HepG2 (cell line): ENCODE data around the gene SYCE3. TPM values are rescaled to one million over a fixed set of nuclear protein-coding genes. Genes with fewer than 3 reads are reported as not detected.

ENCODE experiments used
- ATAC-seq: fragments of 200-7000 bp; cut with Tn5 transposase; 3 replicates; pipeline ENCODE4 v1.9.1; 2020; ENCODE audit warnings: mild to moderate bottlenecking, moderate library complexity
- BruUV-seq: library from RNA; stranded (reverse); fragments of 400-500 nt; replicated peaks from 2 replicates; lab custom pipeline; 2021; lab: Mats Ljungman, UMichigan
- CTCF ChIA-PET: fragments of 300-600 bp; formaldehyde crosslinking; extraction: SDS; loops from one replicate; lab custom pipeline; 2021; ENCODE audit warnings: low total read pairs, inconsistent platforms, low intra/inter-chr PET ratio; lab: Yijun Ruan, JAX
- POLR2A ChIA-PET: fragments of 350-600 bp; sonication (Branson Sonifier 250); formaldehyde crosslinking; loops from one replicate; lab custom pipeline; 2020; ENCODE audit warnings: antibody characterized with exemption, inconsistent platforms; lab: Yijun Ruan, JAX
- DNase-seq: peaks from one replicate; pipeline ENCODE4 v3.0.0-alpha.2; 2015; ENCODE audit warnings: low spot score
- FAIRE-seq: peaks from 3 replicates; lab custom pipeline; 2011; peaks lifted over from hg19 to GRCh38; lab: Jason Lieb, UNC
- H2AFZ ChIP-seq: one replicate; pipeline ENCODE4 v1.6.1; 2011; ENCODE audit warnings: low read length, inconsistent platforms
- H3K27ac ChIP-seq: fragments of 300-600 bp; 3 replicates; pipeline ENCODE4 v1.8.0; 2011; ENCODE audit warnings: mixed run types, mild to moderate bottlenecking, mixed read lengths, low read length, inconsistent platforms; ENCODE audit not compliant: insufficient read depth; ENCODE audit errors: extremely low read length
- H3K27me3 ChIP-seq, 2 experiments: fragments of 200-600 bp in 1 of 2; 2 replicates in 1 of 2; 3 replicates in 1 of 2; pipeline versions ENCODE4 v1.6.0 to v1.8.0; 2011; ENCODE audit warnings: low read length in 2 of 2, mild to moderate bottlenecking in 2 of 2, moderate library complexity in 2 of 2, inconsistent platforms in 1 of 2; ENCODE audit not compliant: insufficient read depth in 2 of 2, control insufficient read depth in 1 of 2
- H3K36me3 ChIP-seq, 2 experiments: fragments of 200-600 bp in 1 of 2; replicated peaks in 1 of 2; 2 replicates in 1 of 2; 3 replicates in 1 of 2; pipeline versions ENCODE4 v1.5.1 to v1.8.0; 2011; ENCODE audit warnings: low read length in 2 of 2, inconsistent platforms in 1 of 2; ENCODE audit not compliant: insufficient read depth in 2 of 2, control insufficient read depth in 1 of 2
- H3K4me1 ChIP-seq: 2 replicates; pipeline ENCODE4 v1.5.1; 2012; ENCODE audit warnings: low read length, inconsistent platforms; ENCODE audit not compliant: insufficient read depth
- H3K4me2 ChIP-seq: 2 replicates; pipeline ENCODE4 v1.6.0; 2011; ENCODE audit warnings: low read depth, low read length, inconsistent platforms
- H3K4me3 ChIP-seq, 3 experiments: fragments of 200-600 bp in 1 of 3; sonication (generic), shearing (Covaris generic) in 1 of 3; replicated peaks in 1 of 3; 2 replicates each; pipeline ENCODE4 v1.5.1; 2011 to 2016; ENCODE audit warnings: low read length in 3 of 3, inconsistent platforms in 2 of 3, low read depth in 2 of 3, mild to moderate bottlenecking in 2 of 3, control low read depth in 1 of 3, mixed read lengths in 1 of 3; ENCODE audit not compliant: insufficient read depth in 1 of 3
- H3K79me2 ChIP-seq: one replicate; pipeline ENCODE4 v1.6.1; 2011; ENCODE audit warnings: low read length, inconsistent platforms; ENCODE audit not compliant: insufficient read depth
- H3K9ac ChIP-seq: 2 replicates; pipeline ENCODE4 v1.6.0; 2011; ENCODE audit warnings: mild to moderate bottlenecking, low read depth, low read length, inconsistent platforms; ENCODE audit not compliant: insufficient read depth
- H3K9me3 ChIP-seq: 2 replicates; pipeline ENCODE4 v1.5.1; 2012; ENCODE audit warnings: mild to moderate bottlenecking, low read length
- H4K20me1 ChIP-seq: 2 replicates; pipeline ENCODE4 v1.6.0; 2011; ENCODE audit warnings: inconsistent platforms, mild to moderate bottlenecking, low read length, moderate library complexity; ENCODE audit not compliant: insufficient read depth
- ETV6 ChIP-seq: sonication (generic); formaldehyde crosslinking; conservative IDR thresholded peaks from 2 replicates; pipeline ENCODE4 v1.4.0; 2020; ENCODE audit warnings: missing genetic modification reagents
- GLI4 ChIP-seq: sonication (generic); formaldehyde crosslinking; IDR thresholded peaks from 2 replicates; pipeline ENCODE4 v1.5.1; 2020; ENCODE audit warnings: missing genetic modification reagents, mild to moderate bottlenecking, moderate library complexity, borderline replicate concordance
- MNT ChIP-seq: fragments of 450-650 bp; IDR thresholded peaks from 2 replicates; pipeline ENCODE4 v1.6.1; 2016
- NCOA5 ChIP-seq: sonication (generic); formaldehyde crosslinking; IDR thresholded peaks from 2 replicates; pipeline ENCODE4 v1.4.0; 2020; ENCODE audit warnings: missing genetic modification reagents
- PAWR ChIP-seq: sonication (generic); formaldehyde crosslinking; IDR thresholded peaks from 2 replicates; pipeline ENCODE4 v1.4.0; 2020; ENCODE audit warnings: missing genetic modification reagents, mild to moderate bottlenecking, borderline replicate concordance
- RBAK ChIP-seq: sonication (generic); formaldehyde crosslinking; IDR thresholded peaks from 2 replicates; pipeline ENCODE4 v1.5.1; 2020; ENCODE audit warnings: mild to moderate bottlenecking, missing genetic modification reagents
- RBM22 ChIP-seq: fragments of 200-400 bp; formaldehyde crosslinking; optimal IDR thresholded peaks from 2 replicates; pipeline ENCODE3; 2017; ENCODE audit warnings: mild to moderate bottlenecking, low read length, moderate library complexity
- TERF1 ChIP-seq: sonication (generic); formaldehyde crosslinking; IDR thresholded peaks from 2 replicates; pipeline ENCODE4 v1.8.0; 2022; ENCODE audit warnings: mild to moderate bottlenecking, missing genetic modification reagents, moderate library complexity
- TRAFD1 ChIP-seq: sonication (generic); formaldehyde crosslinking; IDR thresholded peaks from 2 replicates; pipeline ENCODE4 v1.5.1; 2020; ENCODE audit warnings: missing genetic modification reagents, mild to moderate bottlenecking, borderline replicate concordance
- ZKSCAN5 ChIP-seq: sonication (generic); formaldehyde crosslinking; IDR thresholded peaks from 2 replicates; pipeline ENCODE4 v1.5.1; 2020; ENCODE audit warnings: mild to moderate bottlenecking, missing genetic modification reagents
- ZNF180 ChIP-seq: sonication (generic); formaldehyde crosslinking; IDR thresholded peaks from 2 replicates; pipeline ENCODE4 v1.4.0; 2020; ENCODE audit warnings: low read depth, missing genetic modification reagents, borderline replicate concordance
- ZNF224 ChIP-seq: sonication (generic); formaldehyde crosslinking; IDR thresholded peaks from 2 replicates; pipeline ENCODE4 v1.5.0; 2020; ENCODE audit warnings: mild to moderate bottlenecking, missing genetic modification reagents
- ZNF337 ChIP-seq: sonication (generic); formaldehyde crosslinking; IDR thresholded peaks from 2 replicates; pipeline ENCODE4 v1.5.1; 2020; ENCODE audit warnings: missing genetic modification reagents, low read depth, mild to moderate bottlenecking, borderline replicate concordance
- WGBS: methylation state at CpG from one replicate; pipeline ENCODE4 v1.1.6; 2017; ENCODE audit warnings: low lambda C conversion rate; 5-methylcytosine and 5-hydroxymethylcytosine counted together
- in situ Hi-C: cut with HindIII; loops from 2 replicates; pipeline ENCODE4 v1.10.0; 2017; ENCODE audit warnings: low pct_unique_long_range_greater_than_20kb; ENCODE audit not compliant: extremely low pct_ligation_motif_present
- intact Hi-C: fragments of 100-400 bp; cut with micrococcal nuclease; formaldehyde crosslinking; loops from one replicate; pipeline ENCODE4 v1.10.0; 2022; ENCODE audit not compliant: unreplicated experiment
- polyA plus RNA-seq, 8 experiments: library from polyadenylated mRNA; depleted of rRNA in 3 of 8; stranded (reverse) in 7 of 8; unstranded in 1 of 8; fragments of >200 nt; fragmentation: Illumina TruSeq in 4 of 8; extraction: Trizol in 4 of 8; gene quantifications; 2 replicates each; pipeline versions ENCODE4 v1.2.1 to v1.2.3, GENCODE V29; 2011 to 2016; ENCODE audit warnings: low read depth in 4 of 8, missing spikeins in 1 of 8, mixed read lengths in 1 of 8; ENCODE audit not compliant: insufficient read depth in 1 of 8
- total RNA-seq, 5 experiments: library from RNA; depleted of rRNA; stranded (reverse); fragments of >200 nt; fragmentation: Illumina TruSeq; extraction: Trizol; gene quantifications; 2 replicates each; pipeline ENCODE4 v1.2.3, GENCODE V29; 2016; ENCODE audit warnings: low read depth in 1 of 5
- TF ChIP-seq, protein P1 (sequence below): sonication (generic); formaldehyde crosslinking; IDR thresholded peaks from 2 replicates; pipeline ENCODE4 v1.4.0; 2020; ENCODE audit warnings: missing genetic modification reagents

SYCE3 gene
- total and polyA plus RNA-seq, 2 of the 13 experiments (the other 11 are each of a cell fraction or from before 2014, with no cell fraction given), result not detected

DNA sequence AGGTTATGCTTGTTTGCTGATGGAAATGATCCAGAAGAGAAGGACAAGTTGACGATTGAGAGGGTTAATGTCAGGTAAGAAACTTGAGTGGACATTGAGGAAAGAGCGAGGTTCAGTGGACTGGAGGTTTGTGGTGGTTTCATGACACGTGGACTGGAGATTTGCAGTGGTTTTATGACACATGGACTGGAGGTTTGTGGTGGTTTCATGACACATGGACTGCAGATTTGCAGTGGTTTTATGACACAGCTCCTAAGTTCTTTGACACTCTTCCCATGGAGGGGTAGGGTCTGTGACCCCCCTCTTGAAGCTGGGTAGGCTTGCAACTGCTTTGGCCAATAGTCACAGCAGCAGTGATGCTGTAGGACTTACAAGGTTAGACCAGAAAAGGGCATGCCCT, 32.5 kb upstream of the SYCE3 start:
- FAIRE-seq (no peak), ATAC-seq (no peak)
- Histone ChIP-seq H3K9me3 (no peaks in the 10 kb centered on the region), H3K27ac (no peak overlapping the region)
- CTCF ChIA-PET, result interaction anchor here (0.6 kb wide), 1 partner anchor 10 kb away, joined by 3 read pairs; no protein-coding TSS in a partner anchor
- intact Hi-C loops, result no loop called here
- 42% methylated on average over 3 of the region's 3 CpGs for WGBS
- TF ChIP-seq PAWR (CRISPR knock-in tag) (no peak), MNT (peak; percentile 59; the same call in 1 of the 2 replicates)
- TF ChIP-seq, all 625 proteins: peak for 1
- peaks cover 6% of the 10 kb centered on the region for H3K4me1 ChIP-seq
- peaks cover 0 to 2% of the 10 kb centered on the region in 2 experiments; a peak in 1 of 5 replicates for H3K27me3 ChIP-seq
- H3K4me3 ChIP-seq, result no peak overlapping the region
- H4K20me1 ChIP-seq, result no peaks in the 10 kb centered on the region; the same call in 1 of the 2 replicates
- no peaks in the 10 kb centered on the region for H3K79me2 ChIP-seq
- no peak overlapping the region for H3K9ac ChIP-seq
- DNase-seq, result no peak
- H2AFZ ChIP-seq, result no peak overlapping the region
- no peak overlapping the region for H3K4me2 ChIP-seq
- POLR2A ChIA-PET, result no interaction called here
- no TSS peak for BruUV-seq
- in situ Hi-C loops, result no loop called here
- H3K36me3 ChIP-seq, result no peaks in the 10 kb centered on the region

GRCh38 chr22:50587407-50587806, 24.7 kb upstream of the SYCE3 start:
- no TSS peak for BruUV-seq
- H3K4me2 ChIP-seq, result no peak overlapping the region
- ChIA-PET CTCF (no interaction called here), POLR2A (no interaction called here)
- H3K4me1 ChIP-seq, result peaks cover 20% of the 10 kb centered on the region
- no peak overlapping the region for H3K9ac ChIP-seq
- H3K27ac ChIP-seq, result no peak overlapping the region
- DNase-seq (no peak), FAIRE-seq (no peak), ATAC-seq (no peak)
- H3K4me3 ChIP-seq, result no peak overlapping the region
- H3K9me3 ChIP-seq, result no peaks in the 10 kb centered on the region
- intact Hi-C loops, result no loop called here
- WGBS, result 74% methylated on average over 5 of the region's 5 CpGs
- no peaks in the 10 kb centered on the region for H3K79me2 ChIP-seq
- H2AFZ ChIP-seq, result no peak overlapping the region
- in situ Hi-C loops, result no loop called here
- H3K27me3 ChIP-seq, result no peaks in the 10 kb centered on the region
- no peaks in the 10 kb centered on the region for H3K36me3 ChIP-seq
- TF ChIP-seq ZKSCAN5 (CRISPR knock-in tag), result no peak
- TF ChIP-seq ZNF337, result no peak
- no peak for TF ChIP-seq TERF1 (CRISPR knock-in tag)
- TF ChIP-seq NCOA5, result no peak
- TF ChIP-seq TRAFD1 (CRISPR knock-in tag), result no peak
- no peak for TF ChIP-seq RBM22
- TF ChIP-seq ZNF180, result no peak
- no peak for TF ChIP-seq GLI4 (CRISPR knock-in tag)
- TF ChIP-seq RBAK, result no peak
- TF ChIP-seq ETV6 (CRISPR knock-in tag), result no peak
- no peak for TF ChIP-seq ZNF224
- TF ChIP-seq, protein P1, sequence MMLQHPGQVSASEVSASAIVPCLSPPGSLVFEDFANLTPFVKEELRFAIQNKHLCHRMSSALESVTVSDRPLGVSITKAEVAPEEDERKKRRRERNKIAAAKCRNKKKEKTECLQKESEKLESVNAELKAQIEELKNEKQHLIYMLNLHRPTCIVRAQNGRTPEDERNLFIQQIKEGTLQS (CRISPR knock-in tag), result no peak
- H4K20me1 ChIP-seq, result no peaks in the 10 kb centered on the region
